Right lobe of liver (tissue), 6 donors: ENCODE data around the gene MEAK7. TPM values are rescaled to one million over a fixed set of nuclear protein-coding genes. Genes with fewer than 3 reads are reported as not detected.

ENCODE experiments used
- ATAC-seq, 4 donors: fragments of 200-7000 bp; cut with Tn5 transposase; one replicate each; pipeline ENCODE4 v1.9.1; 2020; ENCODE audit warnings: mild to moderate bottlenecking in 4 of 4, moderate library complexity in 4 of 4
- DNase-seq, 3 donors: peaks; one replicate each; pipeline ENCODE4 v3.0.0-alpha.2; 2020
- H3K27ac ChIP-seq, 3 donors: fragments of 200-600 bp; one replicate each; pipeline ENCODE4 v1.8.0; 2022
- H3K27me3 ChIP-seq, 2 donors: fragments of 200-600 bp; one replicate each; pipeline ENCODE4 v1.8.0; 2022
- H3K36me3 ChIP-seq, 4 donors: fragments of 200-600 bp; sonication (generic) in 1 of 4; one replicate each; pipeline versions ENCODE4 v1.5.1 to v1.8.0; 2017 to 2022; ENCODE audit warnings: control low read depth in 1 of 4
- H3K4me1 ChIP-seq, 4 donors: fragments of 200-600 bp; sonication (generic) in 1 of 4; one replicate each; pipeline versions ENCODE4 v1.5.1 to v1.8.0; 2017 to 2022; ENCODE audit warnings: control low read depth in 1 of 4
- H3K4me3 ChIP-seq, 3 donors: fragments of 200-600 bp; one replicate each; pipeline ENCODE4 v1.8.0; 2022
- H3K9me3 ChIP-seq, 4 donors: fragments of 200-600 bp; sonication (generic) in 1 of 4; one replicate each; pipeline versions ENCODE4 v1.5.1 to v1.8.0; 2017 to 2022; ENCODE audit warnings: control low read depth in 1 of 4
- CTCF ChIP-seq, 4 donors: fragments of 200-600 bp in 3 of 4; fragments of 450-650 bp in 1 of 4; IDR thresholded peaks; one replicate each; pipeline versions ENCODE4 v1.5.1 to v1.8.0; 2016 to 2022; ENCODE audit warnings: antibody characterized with exemption in 4 of 4, mild to moderate bottlenecking in 2 of 4
- POLR2A ChIP-seq: fragments of 450-650 bp; IDR thresholded peaks from one replicate; pipeline ENCODE4 v1.6.1; 2017; ENCODE audit warnings: antibody characterized with exemption, mild to moderate bottlenecking
- WGBS: methylation state at CpG from one replicate; pipeline ENCODE4 v1.1.6; 2018; ENCODE audit warnings: low coverage, low lambda C conversion rate; ENCODE audit not compliant: insufficient coverage; ENCODE audit errors: missing lambda C conversion rate; 5-methylcytosine and 5-hydroxymethylcytosine counted together
- intact Hi-C, 2 donors: fragments of 100-400 bp; cut with DNase I; formaldehyde crosslinking; loops; one replicate each; pipeline versions ENCODE4 v1.11.2 to v1.14.1; 2022
- total RNA-seq, 6 experiments: library from RNA; depleted of rRNA in 2 of 6; stranded (reverse); fragments of >200 nt in 2 of 6; fragmentation: NEBNext Ultra II Directional in 3 of 6; extraction: Animal tissue kit (Norgen Biotek cat#: 25700) in 3 of 6; gene quantifications; one replicate each; pipeline versions ENCODE4 v1.1.0 to v1.2.4, GENCODE V29; 2016 to 2023
- donor health status: DM: no; HTN: yes; CAD: no.
- donor health status: DM: no; HTN: no; CAD: no.
- donor health status: DM: no; HTN: no; CAD: no.
- donor health status: DM: no; HTN: yes; CAD: no.
- donor health status: DM: no; HTN: yes; CAD: no.

Gene MEAK7
- total RNA-seq, 6 experiments from 2014 or later = 2.9 to 5.2 (median 3.4) TPM

GRCh38 chr16:84530590-84530989 is 26.1 kb upstream of the MEAK7 start:
- 0% methylated on average over 1 of the region's 5 CpGs for WGBS
- H3K27me3 ChIP-seq = no peaks in the 10 kb centered on the region
- H3K4me1 ChIP-seq = no peaks in the 10 kb centered on the region
- no peak for DNase-seq
- no peak overlapping the region for H3K4me3 ChIP-seq
- no peaks in the 10 kb centered on the region for H3K9me3 ChIP-seq
- no peak for ATAC-seq
- H3K36me3 ChIP-seq = no peaks in the 10 kb centered on the region
- H3K27ac ChIP-seq = no peak overlapping the region
- TF ChIP-seq POLR2A (no peak), CTCF (IDR thresholded peaks at IDR 0.05) (no peak)
- intact Hi-C loops = no loop called here

- no peaks in the 10 kb centered on the region for H3K9me3 ChIP-seq
- WGBS = 67% methylated on average over 1 of the region's 3 CpGs
- no peak overlapping the region for H3K27ac ChIP-seq
- H3K4me3 ChIP-seq = no peak overlapping the region
- no peak for ATAC-seq
- TF ChIP-seq CTCF (IDR thresholded peaks at IDR 0.05) (no peak), POLR2A (no peak)
- DNase-seq = no peak
- no peaks in the 10 kb centered on the region for H3K4me1 ChIP-seq
- no peaks in the 10 kb centered on the region for H3K27me3 ChIP-seq
- intact Hi-C loops = no loop called here
- H3K36me3 ChIP-seq = no peaks in the 10 kb centered on the region
These were observed 25.1 kb upstream of the MEAK7 start for GRCh38 chr16:84529607-84530006.

GRCh38 chr16:84528322-84528721 is 23.9 kb upstream of the MEAK7 start:
- 64% methylated on average over 5 of the region's 6 CpGs for WGBS
- H3K36me3 ChIP-seq = no peaks in the 10 kb centered on the region
- no peak overlapping the region for H3K4me3 ChIP-seq
- no peaks in the 10 kb centered on the region for H3K27me3 ChIP-seq
- no peak for ATAC-seq
- TF ChIP-seq POLR2A (no peak), CTCF (IDR thresholded peaks at IDR 0.05) (no peak)
- no peaks in the 10 kb centered on the region for H3K4me1 ChIP-seq
- H3K9me3 ChIP-seq = no peaks in the 10 kb centered on the region
- no peak overlapping the region for H3K27ac ChIP-seq
- intact Hi-C loops = no loop called here
- DNase-seq = no peak

GRCh38 chr16:84527532-84528269 is 23.2 kb upstream of the MEAK7 start:
- Histone ChIP-seq H3K4me3 (no peak overlapping the region), H3K27me3 (no peaks in the 10 kb centered on the region), H3K36me3 (no peaks in the 10 kb centered on the region), H3K4me1 (no peaks in the 10 kb centered on the region), H3K9me3 (no peaks in the 10 kb centered on the region), H3K27ac (peak overlapping the region in 2 of 3 donors; percentile 24 to 39)
- intact Hi-C loops = no loop called here
- TF ChIP-seq CTCF (IDR thresholded peaks at IDR 0.05) (no peak), POLR2A (no peak)
- ATAC-seq (peak in 3 of 4 donors; percentile 15 to 47 (median 27)), DNase-seq (no peak)
- 36% methylated on average over 5 of the region's 11 CpGs for WGBS
